ENCODE measurements around the gene MUC4.

DNA sequence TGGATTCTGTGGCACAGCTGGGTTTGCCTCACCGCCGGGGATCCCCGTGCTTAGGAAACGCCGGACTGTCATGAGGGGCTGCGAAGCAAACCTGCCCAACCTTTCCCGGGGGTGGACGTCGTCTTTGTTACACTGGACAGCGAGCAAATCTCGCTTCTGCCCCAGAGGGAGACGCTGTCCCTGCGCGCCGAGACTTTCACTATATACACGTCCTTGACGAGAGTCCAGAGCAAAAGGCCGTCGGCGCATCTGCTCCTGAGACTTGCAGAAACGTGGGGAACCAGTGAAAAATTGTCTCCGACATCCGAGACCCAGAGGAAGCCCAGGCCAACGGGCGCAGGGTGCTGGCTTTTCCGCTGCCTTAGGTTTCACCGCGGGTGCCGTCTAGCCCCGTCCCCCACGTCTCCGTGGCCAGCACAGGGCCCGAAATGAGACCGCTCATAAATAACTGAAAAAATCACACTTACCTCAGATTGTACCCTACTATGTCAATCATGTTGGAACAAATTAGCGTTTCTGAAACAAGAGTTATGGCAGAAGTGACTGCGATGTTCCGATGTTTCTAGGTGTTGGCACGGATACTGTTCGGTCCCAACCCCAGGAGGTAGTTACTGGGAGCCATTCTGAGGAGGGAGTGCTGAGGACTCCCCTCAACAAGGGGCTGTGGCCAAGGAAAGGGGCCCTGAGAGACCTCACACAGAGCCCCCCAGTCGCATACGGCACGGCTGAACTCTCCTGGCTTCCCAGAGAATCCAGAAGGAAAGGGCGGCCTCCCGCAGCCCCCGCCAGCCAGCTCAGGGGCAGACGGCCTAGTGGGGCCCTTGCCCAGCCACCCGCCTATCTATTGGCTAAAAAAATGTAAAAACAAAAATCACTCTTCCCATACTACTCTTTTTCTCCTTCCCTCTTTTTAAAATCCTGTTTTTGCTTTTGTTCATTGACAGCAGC, 14.4 kb upstream of the MUC4 start:
- TF ChIP-seq, protein P1, sequence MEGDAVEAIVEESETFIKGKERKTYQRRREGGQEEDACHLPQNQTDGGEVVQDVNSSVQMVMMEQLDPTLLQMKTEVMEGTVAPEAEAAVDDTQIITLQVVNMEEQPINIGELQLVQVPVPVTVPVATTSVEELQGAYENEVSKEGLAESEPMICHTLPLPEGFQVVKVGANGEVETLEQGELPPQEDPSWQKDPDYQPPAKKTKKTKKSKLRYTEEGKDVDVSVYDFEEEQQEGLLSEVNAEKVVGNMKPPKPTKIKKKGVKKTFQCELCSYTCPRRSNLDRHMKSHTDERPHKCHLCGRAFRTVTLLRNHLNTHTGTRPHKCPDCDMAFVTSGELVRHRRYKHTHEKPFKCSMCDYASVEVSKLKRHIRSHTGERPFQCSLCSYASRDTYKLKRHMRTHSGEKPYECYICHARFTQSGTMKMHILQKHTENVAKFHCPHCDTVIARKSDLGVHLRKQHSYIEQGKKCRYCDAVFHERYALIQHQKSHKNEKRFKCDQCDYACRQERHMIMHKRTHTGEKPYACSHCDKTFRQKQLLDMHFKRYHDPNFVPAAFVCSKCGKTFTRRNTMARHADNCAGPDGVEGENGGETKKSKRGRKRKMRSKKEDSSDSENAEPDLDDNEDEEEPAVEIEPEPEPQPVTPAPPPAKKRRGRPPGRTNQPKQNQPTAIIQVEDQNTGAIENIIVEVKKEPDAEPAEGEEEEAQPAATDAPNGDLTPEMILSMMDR (IDR thresholded peaks at IDR 0.05; ENCODE audit: low read depth, low read length, poor library complexity, severe bottlenecking), result no peak
- no peak for TF ChIP-seq EZH2phosphoT487 (IDR thresholded peaks at IDR 0.05; ENCODE audit: borderline replicate concordance, low read length)
